ENCODE measurements around the gene XCL1. TPM values are rescaled to one million over a fixed set of nuclear protein-coding genes. Genes with fewer than 3 reads are reported as not detected.
"Not testable (repeated sequence)": the region's sequence is repeated elsewhere in the genome, so short reads cannot be mapped to it uniquely, and the experiment has no call there.

XCL1 gene
- total and polyA plus RNA-seq, 3 experiments from 2014 or later, result 30.3 to 258 (median 242) TPM

- Mint-ChIP-seq H3K4me1 (peaks cover 16 to 26% (median 24%) of the 10 kb centered on the region in 3 donors), H3K27ac (no peak overlapping the region), H3K36me3 (no peaks in the 10 kb centered on the region), H3K9me3 (no peaks in the 10 kb centered on the region), H3K27me3 (peaks cover 0 to 2% of the 10 kb centered on the region in 2 donors), H3K4me3 (no peak overlapping the region)
- no peaks in the 10 kb centered on the region for H3K9me3 ChIP-seq (ENCODE audit: low read length)
- POLR2A ChIA-PET, result no interaction called here
- no peaks in the 10 kb centered on the region for H3K27me3 ChIP-seq (ENCODE audit: insufficient read depth, low read length, poor library complexity, severe bottlenecking)
- no peaks in the 10 kb centered on the region for H3K4me1 ChIP-seq (ENCODE audit: insufficient read depth, low read length)
- H3K4me3 ChIP-seq (ENCODE audit: low read length), result no peak overlapping the region
- H3K36me3 ChIP-seq (ENCODE audit: insufficient read depth, low read length), result no peaks in the 10 kb centered on the region
- CTCF ChIA-PET, result interaction anchor here (1.1 kb wide), 1 partner anchor 228 kb away, joined by 3 read pairs; no protein-coding TSS in a partner anchor
- H3K27ac ChIP-seq (ENCODE audit: low read depth, low read length), result no peak overlapping the region
- no peak for DNase-seq
Observed at GRCh38 chr1:168570652-168571051, 5.8 kb upstream of the XCL1 start.

GRCh38 chr1:168572633-168573032 is 3.8 kb upstream of the XCL1 start:
- H3K27me3 ChIP-seq (ENCODE audit: insufficient read depth, low read length, poor library complexity, severe bottlenecking), result no peaks in the 10 kb centered on the region
- POLR2A ChIA-PET, result no interaction called here
- Mint-ChIP-seq H3K9me3 (no peaks in the 10 kb centered on the region), H3K27ac (peak overlapping the region in 1 of 8 donors; percentile 0), H3K4me1 (peaks cover 25 to 40% (median 34%) of the 10 kb centered on the region in 3 donors), H3K4me3 (no peak overlapping the region), H3K36me3 (peaks cover 0 to 1% (median 0%) of the 10 kb centered on the region in 3 donors), H3K27me3 (peaks cover 0 to 2% of the 10 kb centered on the region in 2 donors)
- no peak overlapping the region for H3K27ac ChIP-seq (ENCODE audit: low read depth, low read length)
- DNase-seq, result no peak
- no peaks in the 10 kb centered on the region for H3K9me3 ChIP-seq (ENCODE audit: low read length)
- no peaks in the 10 kb centered on the region for H3K36me3 ChIP-seq (ENCODE audit: insufficient read depth, low read length)
- H3K4me1 ChIP-seq (ENCODE audit: insufficient read depth, low read length), result no peaks in the 10 kb centered on the region
- H3K4me3 ChIP-seq (ENCODE audit: low read length), result no peak overlapping the region
- CTCF ChIA-PET, result interaction anchor here (0.9 kb wide), 1 partner anchor 133 kb away, joined by 3 read pairs; no protein-coding TSS in a partner anchor

- H3K27me3 ChIP-seq (ENCODE audit: insufficient read depth, low read length, poor library complexity, severe bottlenecking); H3K4me1 ChIP-seq (ENCODE audit: insufficient read depth, low read length); H3K27ac ChIP-seq (ENCODE audit: low read depth, low read length); H3K4me3 Mint-ChIP-seq; H3K36me3 Mint-ChIP-seq; H3K36me3 ChIP-seq (ENCODE audit: insufficient read depth, low read length); H3K27me3 Mint-ChIP-seq; POLR2A ChIA-PET; H3K9me3 ChIP-seq (ENCODE audit: low read length); H3K9me3 Mint-ChIP-seq; H3K4me3 ChIP-seq (ENCODE audit: low read length): not testable (repeated sequence)
- Mint-ChIP-seq H3K27ac (peak overlapping the region in 1 of 8 donors; percentile 17), H3K4me1 (peaks cover 33 to 54% (median 38%) of the 10 kb centered on the region in 3 donors)
- CTCF ChIA-PET, result interaction anchor here (0.7 kb wide), 1 partner anchor 135 kb away, joined by 3 read pairs; no protein-coding TSS in a partner anchor
- peak in 1 of 5 donors; percentile 33 for DNase-seq
Observed at GRCh38 chr1:168574234-168574633, 2.2 kb upstream of the XCL1 start.

- Mint-ChIP-seq H3K4me1 (peaks cover 34 to 58% (median 39%) of the 10 kb centered on the region in 3 donors), H3K4me3 (peak overlapping the region in 5 of 7 donors; percentile 50 to 85 (median 77)), H3K27ac (peak overlapping the region in 3 of 8 donors; percentile 31 to 70 (median 66)), H3K36me3 (peaks cover 0 to 11% (median 0%) of the 10 kb centered on the region in 3 donors)
- H3K27ac ChIP-seq (ENCODE audit: low read depth, low read length); H3K27me3 Mint-ChIP-seq; H3K4me3 ChIP-seq (ENCODE audit: low read length); H3K9me3 ChIP-seq (ENCODE audit: low read length); H3K36me3 ChIP-seq (ENCODE audit: insufficient read depth, low read length); POLR2A ChIA-PET; H3K9me3 Mint-ChIP-seq; H3K4me1 ChIP-seq (ENCODE audit: insufficient read depth, low read length); DNase-seq; H3K27me3 ChIP-seq (ENCODE audit: insufficient read depth, low read length, poor library complexity, severe bottlenecking): not testable (repeated sequence)
- CTCF ChIA-PET, result interaction anchor here (0.7 to 3.6 kb wide), 3 partner anchors 57 to 236 kb away, joined by 3 to 18 read pairs (median 3); no protein-coding TSS in a partner anchor
Observed at GRCh38 chr1:168578531-168579185, 2.3 kb downstream of the XCL1 start.

GRCh38 chr1:168580290-168580689 is 3.9 kb downstream of the XCL1 start:
- not testable (repeated sequence) for DNase-seq
- CTCF ChIA-PET, result interaction anchor here (1.4 to 3.6 kb wide), 2 partner anchors 23 to 140 kb away, joined by 3 to 18 read pairs; no protein-coding TSS in a partner anchor

GRCh38 chr1:168580991-168581390 is 4.6 kb downstream of the XCL1 start:
- H3K4me1 ChIP-seq (ENCODE audit: insufficient read depth, low read length); H3K27me3 ChIP-seq (ENCODE audit: insufficient read depth, low read length, poor library complexity, severe bottlenecking); H3K36me3 ChIP-seq (ENCODE audit: insufficient read depth, low read length); POLR2A ChIA-PET; H3K9me3 ChIP-seq (ENCODE audit: low read length); H3K27me3 Mint-ChIP-seq; H3K27ac ChIP-seq (ENCODE audit: low read depth, low read length); H3K4me3 ChIP-seq (ENCODE audit: low read length); DNase-seq; H3K4me3 Mint-ChIP-seq; H3K9me3 Mint-ChIP-seq: not testable (repeated sequence)
- peak overlapping the region in 1 of 8 donors; percentile 5 for H3K27ac Mint-ChIP-seq
- peaks cover 0 to 11% (median 0%) of the 10 kb centered on the region in 3 donors for H3K36me3 Mint-ChIP-seq
- H3K4me1 Mint-ChIP-seq, result peaks cover 16 to 42% (median 23%) of the 10 kb centered on the region in 3 donors
- CTCF ChIA-PET, result interaction anchor here (1.4 kb wide), 1 partner anchor 22 kb away, joined by 3 read pairs; no protein-coding TSS in a partner anchor

More at GRCh38 chr1:168580290-168580689, 3.9 kb downstream of the XCL1 start:
- H3K4me1 ChIP-seq (ENCODE audit: insufficient read depth, low read length); H3K27me3 ChIP-seq (ENCODE audit: insufficient read depth, low read length, poor library complexity, severe bottlenecking); H3K9me3 Mint-ChIP-seq; H3K27me3 Mint-ChIP-seq; H3K9me3 ChIP-seq (ENCODE audit: low read length); POLR2A ChIA-PET; H3K36me3 ChIP-seq (ENCODE audit: insufficient read depth, low read length); H3K4me3 ChIP-seq (ENCODE audit: low read length); H3K27ac ChIP-seq (ENCODE audit: low read depth, low read length): not testable (repeated sequence)
- Mint-ChIP-seq H3K27ac (peak overlapping the region in 1 of 8 donors; percentile 32), H3K36me3 (peaks cover 0 to 11% (median 0%) of the 10 kb centered on the region in 3 donors), H3K4me3 (peak overlapping the region in 4 of 7 donors; percentile 19 to 85 (median 50)), H3K4me1 (peaks cover 21 to 45% (median 27%) of the 10 kb centered on the region in 3 donors)

- no peaks in the 10 kb centered on the region for H3K9me3 Mint-ChIP-seq
- no peak overlapping the region for H3K4me3 Mint-ChIP-seq
- no peak for DNase-seq
- H3K36me3 ChIP-seq (ENCODE audit: insufficient read depth, low read length), result no peaks in the 10 kb centered on the region
- H3K27me3 ChIP-seq (ENCODE audit: insufficient read depth, low read length, poor library complexity, severe bottlenecking), result no peaks in the 10 kb centered on the region
- H3K27ac Mint-ChIP-seq, result no peak overlapping the region
- ChIA-PET POLR2A (no interaction called here), CTCF (interaction anchor here (1.3 kb wide), 1 partner anchor 239 kb away, joined by 4 read pairs; no protein-coding TSS in a partner anchor)
- no peaks in the 10 kb centered on the region for H3K9me3 ChIP-seq (ENCODE audit: low read length)
- peaks cover 0 to 10% (median 0%) of the 10 kb centered on the region in 3 donors for H3K36me3 Mint-ChIP-seq
- H3K4me3 ChIP-seq (ENCODE audit: low read length), result no peak overlapping the region
- no peaks in the 10 kb centered on the region for H3K4me1 ChIP-seq (ENCODE audit: insufficient read depth, low read length)
- no peaks in the 10 kb centered on the region for H3K27me3 Mint-ChIP-seq
- H3K27ac ChIP-seq (ENCODE audit: low read depth, low read length), result no peak overlapping the region
- peaks cover 10 to 35% (median 19%) of the 10 kb centered on the region in 3 donors for H3K4me1 Mint-ChIP-seq
Observed at GRCh38 chr1:168581817-168582572, 5.6 kb downstream of the XCL1 start.

Data from CD8-positive, alpha-beta memory T cell (primary cell).